Type B pancreatic cell (in vitro differentiated cells): Measurements from ENCODE around the gene SEC61G. TPM values are rescaled to one million over a fixed set of nuclear protein-coding genes. Genes with fewer than 3 reads are reported as not detected.

Experiments
- DNase-seq: peaks from one replicate; pipeline ENCODE4 v3.0.0; 2021; ENCODE audit warnings: mixed read lengths; ENCODE audit not compliant: unreplicated experiment; ENCODE audit errors: extremely low spot score
- H3K27ac Mint-ChIP-seq: 2 replicates; pipeline ENCODE4 v1.8.0; 2021; ENCODE audit warnings: mild to moderate bottlenecking, mixed read lengths
- H3K27me3 Mint-ChIP-seq: 2 replicates; pipeline ENCODE4 v1.8.0; 2021; ENCODE audit warnings: mixed read lengths
- H3K36me3 Mint-ChIP-seq: 2 replicates; pipeline ENCODE4 v1.8.0; 2021; ENCODE audit warnings: mixed read lengths
- H3K4me1 Mint-ChIP-seq: one replicate; pipeline ENCODE4 v1.8.0; 2021; ENCODE audit warnings: mixed read lengths; ENCODE audit not compliant: unreplicated experiment
- H3K4me3 Mint-ChIP-seq: 2 replicates; pipeline ENCODE4 v1.8.0; 2021; ENCODE audit warnings: mild to moderate bottlenecking, mixed read lengths
- H3K9me3 Mint-ChIP-seq: 2 replicates; pipeline ENCODE4 v1.8.0; 2021; ENCODE audit warnings: mixed read lengths
- total RNA-seq: library from RNA; stranded (reverse); gene quantifications from 2 replicates; pipeline ENCODE4 v1.2.1, GENCODE V29; 2021; ENCODE audit warnings: low replicate concordance
- TF ChIP-seq, protein P1 (sequence below): fragments of 200-600 bp; sonication (generic); conservative IDR thresholded peaks from 2 replicates; pipeline ENCODE4 v1.5.0; 2021; ENCODE audit warnings: antibody characterized with exemption, mild to moderate bottlenecking

The SEC61G gene
- total RNA-seq, 1 donor from 2014 or later = 115 TPM

- no peak for DNase-seq
- Mint-ChIP-seq H3K27ac (no peak overlapping the region), H3K9me3 (no peaks in the 10 kb centered on the region), H3K4me3 (no peak overlapping the region), H3K36me3 (no peaks in the 10 kb centered on the region), H3K4me1 (no peaks in the 10 kb centered on the region), H3K27me3 (peaks cover 10% of the 10 kb centered on the region)
- TF ChIP-seq, protein P1, sequence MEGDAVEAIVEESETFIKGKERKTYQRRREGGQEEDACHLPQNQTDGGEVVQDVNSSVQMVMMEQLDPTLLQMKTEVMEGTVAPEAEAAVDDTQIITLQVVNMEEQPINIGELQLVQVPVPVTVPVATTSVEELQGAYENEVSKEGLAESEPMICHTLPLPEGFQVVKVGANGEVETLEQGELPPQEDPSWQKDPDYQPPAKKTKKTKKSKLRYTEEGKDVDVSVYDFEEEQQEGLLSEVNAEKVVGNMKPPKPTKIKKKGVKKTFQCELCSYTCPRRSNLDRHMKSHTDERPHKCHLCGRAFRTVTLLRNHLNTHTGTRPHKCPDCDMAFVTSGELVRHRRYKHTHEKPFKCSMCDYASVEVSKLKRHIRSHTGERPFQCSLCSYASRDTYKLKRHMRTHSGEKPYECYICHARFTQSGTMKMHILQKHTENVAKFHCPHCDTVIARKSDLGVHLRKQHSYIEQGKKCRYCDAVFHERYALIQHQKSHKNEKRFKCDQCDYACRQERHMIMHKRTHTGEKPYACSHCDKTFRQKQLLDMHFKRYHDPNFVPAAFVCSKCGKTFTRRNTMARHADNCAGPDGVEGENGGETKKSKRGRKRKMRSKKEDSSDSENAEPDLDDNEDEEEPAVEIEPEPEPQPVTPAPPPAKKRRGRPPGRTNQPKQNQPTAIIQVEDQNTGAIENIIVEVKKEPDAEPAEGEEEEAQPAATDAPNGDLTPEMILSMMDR = no peak
Measured at GRCh38 chr7:54719425-54719824, 39.6 kb downstream of the SEC61G start.

DNA sequence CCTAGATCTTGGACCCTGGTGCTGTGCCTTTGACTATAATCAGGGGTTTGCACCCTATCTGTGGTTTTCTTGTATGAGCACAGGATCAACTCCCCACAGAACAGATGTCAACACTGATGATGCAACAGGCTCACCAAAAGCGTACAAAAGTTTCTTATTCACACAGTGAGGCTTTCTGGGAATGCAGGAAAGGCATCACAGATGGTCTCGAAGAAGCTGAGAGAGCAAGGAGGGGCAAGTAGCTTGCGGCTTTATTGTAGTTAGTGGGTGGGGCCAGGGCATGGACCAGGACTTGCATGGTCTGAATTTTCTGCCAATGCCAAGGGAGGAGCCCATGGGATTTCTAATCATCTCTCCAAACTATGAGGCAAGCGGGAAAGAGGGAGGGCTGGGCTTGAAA is 46.2 kb downstream of the SEC61G start:
- Mint-ChIP-seq H3K4me3 (no peak overlapping the region), H3K27ac (no peak overlapping the region), H3K9me3 (peaks cover 6% of the 10 kb centered on the region), H3K4me1 (no peaks in the 10 kb centered on the region), H3K27me3 (no peaks in the 10 kb centered on the region), H3K36me3 (no peaks in the 10 kb centered on the region)
- no peak for DNase-seq
- TF ChIP-seq, protein P1 = no peak

GRCh38 chr7:54711900-54712595 is 47.0 kb downstream of the SEC61G start:
- H3K4me1 Mint-ChIP-seq = no peaks in the 10 kb centered on the region
- H3K27ac Mint-ChIP-seq = no peak overlapping the region
- TF ChIP-seq, protein P1 = no peak
- peaks cover 9% of the 10 kb centered on the region for H3K9me3 Mint-ChIP-seq
- no peak for DNase-seq
- H3K36me3 Mint-ChIP-seq = no peaks in the 10 kb centered on the region
- H3K4me3 Mint-ChIP-seq = no peak overlapping the region
- no peaks in the 10 kb centered on the region for H3K27me3 Mint-ChIP-seq

GRCh38 chr7:54709283-54709682 is 49.7 kb downstream of the SEC61G start:
- no peak overlapping the region for H3K4me3 Mint-ChIP-seq
- H3K36me3 Mint-ChIP-seq = no peaks in the 10 kb centered on the region
- no peak for DNase-seq
- no peaks in the 10 kb centered on the region for H3K27me3 Mint-ChIP-seq
- TF ChIP-seq, protein P1 = no peak
- peaks cover 4% of the 10 kb centered on the region for H3K4me1 Mint-ChIP-seq
- H3K27ac Mint-ChIP-seq = no peak overlapping the region
- H3K9me3 Mint-ChIP-seq = peaks cover 15% of the 10 kb centered on the region

DNA sequence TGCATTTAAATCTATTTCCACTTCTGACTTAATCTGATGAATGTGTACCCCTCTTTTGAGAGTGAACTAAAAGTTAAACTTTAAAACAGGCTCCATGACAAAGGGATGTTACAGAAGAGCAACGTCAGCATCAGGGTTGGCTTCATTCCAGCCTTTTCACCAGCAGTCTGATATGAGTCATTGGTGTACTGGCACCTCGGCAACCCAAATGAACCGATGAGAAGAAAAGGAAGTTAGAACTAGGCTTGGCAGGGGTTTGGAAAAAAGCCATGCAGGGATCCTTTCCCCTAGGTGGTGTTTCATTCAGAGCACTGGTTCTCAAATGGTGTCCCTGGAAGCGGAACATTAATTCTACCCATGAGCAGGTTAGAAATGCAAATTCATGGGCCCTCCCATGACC is 53.6 kb downstream of the SEC61G start:
- no peak for DNase-seq
- TF ChIP-seq, protein P1 = no peak
- Mint-ChIP-seq H3K4me1 (peaks cover 4% of the 10 kb centered on the region), H3K4me3 (no peak overlapping the region), H3K27me3 (no peaks in the 10 kb centered on the region), H3K9me3 (peaks cover 15% of the 10 kb centered on the region), H3K36me3 (no peaks in the 10 kb centered on the region), H3K27ac (no peak overlapping the region)

GRCh38 chr7:54704851-54705250 is 54.2 kb downstream of the SEC61G start:
- no peak for DNase-seq
- H3K36me3 Mint-ChIP-seq = no peaks in the 10 kb centered on the region
- peaks cover 15% of the 10 kb centered on the region for H3K9me3 Mint-ChIP-seq
- no peak overlapping the region for H3K4me3 Mint-ChIP-seq
- no peaks in the 10 kb centered on the region for H3K27me3 Mint-ChIP-seq
- TF ChIP-seq, protein P1 = no peak
- H3K27ac Mint-ChIP-seq = no peak overlapping the region
- peaks cover 4% of the 10 kb centered on the region for H3K4me1 Mint-ChIP-seq
